H1 (cell line): ENCODE measurements around the gene LRRC17. TPM values are rescaled to one million over a fixed set of nuclear protein-coding genes. Genes with fewer than 3 reads are reported as not detected.

Experiments used
- CTCF ChIA-PET: fragments of 300-600 bp; sonication (Branson Sonifier 250); formaldehyde crosslinking; loops from one replicate; lab custom pipeline; 2021; ENCODE audit not compliant: partially characterized antibody; lab: Charles Lee
- POLR2A ChIA-PET: fragments of 300-600 bp; sonication (Branson Sonifier 250); formaldehyde crosslinking; loops from one replicate; lab custom pipeline; 2021; ENCODE audit warnings: inconsistent platforms; ENCODE audit not compliant: partially characterized antibody; lab: Charles Lee
- DNase-seq, 2 experiments: peaks; one replicate each; pipeline versions ENCODE4 v3.0.0 to v3.0.0-alpha.2; 2010 to 2022; ENCODE audit warnings: low spot score in 2 of 2, low read depth in 1 of 2, mixed read lengths in 1 of 2
- FAIRE-seq: peaks from 2 replicates; lab custom pipeline; 2011; peaks lifted over from hg19 to GRCh38; lab: Jason Lieb, UNC
- H2AFZ ChIP-seq: 2 replicates; pipeline ENCODE4 v1.8.1; 2012; ENCODE audit warnings: low read length, inconsistent platforms
- H2AK5ac ChIP-seq: 2 replicates; pipeline ENCODE4 v1.6.1; 2013; ENCODE audit warnings: low read depth, low read length
- H2BK120ac ChIP-seq: replicated peaks from 2 replicates; pipeline ENCODE3; 2013; ENCODE audit warnings: low read depth, low read length, inconsistent platforms
- H2BK12ac ChIP-seq: 2 replicates; pipeline ENCODE4 v1.6.1; 2013; ENCODE audit warnings: low read depth, low read length
- H2BK15ac ChIP-seq: 2 replicates; pipeline ENCODE4 v1.6.1; 2013; ENCODE audit warnings: low read length
- H2BK20ac ChIP-seq: 2 replicates; pipeline ENCODE4 v1.6.1; 2013; ENCODE audit warnings: low read length
- H2BK5ac ChIP-seq: 2 replicates; pipeline ENCODE4 v1.6.1; 2013; ENCODE audit warnings: low read depth, low read length
- H3K14ac ChIP-seq: 2 replicates; pipeline ENCODE4 v1.6.1; 2013; ENCODE audit warnings: inconsistent platforms; ENCODE audit not compliant: insufficient read length
- H3K18ac ChIP-seq: 2 replicates; pipeline ENCODE4 v1.6.1; 2013; ENCODE audit warnings: low read length; ENCODE audit errors: extremely low read depth
- H3K23ac ChIP-seq: 2 replicates; pipeline ENCODE4 v1.6.1; 2013; ENCODE audit warnings: inconsistent platforms; ENCODE audit not compliant: insufficient read length
- H3K23me2 ChIP-seq: 2 replicates; pipeline ENCODE4 v1.6.1; 2013; ENCODE audit warnings: low read depth, low read length
- H3K27ac ChIP-seq: 2 replicates; pipeline ENCODE4 v1.6.1; 2011; ENCODE audit warnings: low read depth, low read length, inconsistent platforms
- H3K27me3 ChIP-seq, 4 experiments: replicated peaks in 1 of 4; 1 replicate in 1 of 4; 2 replicates in 3 of 4; pipeline versions ENCODE4 v1.6.1 to v1.8.1; 2011 to 2013; ENCODE audit warnings: low read length in 3 of 4, mild to moderate bottlenecking in 3 of 4, inconsistent platforms in 2 of 4, mixed read lengths in 2 of 4, moderate library complexity in 1 of 4; ENCODE audit not compliant: control insufficient read depth in 3 of 4, insufficient read depth in 3 of 4; ENCODE audit errors: extremely low read depth in 1 of 4
- H3K36me3 ChIP-seq, 4 experiments: 2 replicates each; pipeline versions ENCODE4 v1.6.1 to v1.8.1; 2011 to 2013; ENCODE audit warnings: mild to moderate bottlenecking in 4 of 4, low read length in 3 of 4, moderate library complexity in 2 of 4, control low read depth in 1 of 4, inconsistent platforms in 1 of 4; ENCODE audit not compliant: insufficient read depth in 4 of 4, control insufficient read depth in 2 of 4
- H3K4ac ChIP-seq: replicated peaks from 2 replicates; pipeline ENCODE3; 2013; ENCODE audit warnings: low read length, low read depth, mixed read lengths, inconsistent platforms; ENCODE audit not compliant: insufficient read length
- H3K4me1 ChIP-seq, 4 experiments: replicated peaks in 1 of 4; 1 replicate in 1 of 4; 2 replicates in 3 of 4; pipeline versions ENCODE4 v1.6.1 to v1.8.1; 2011 to 2013; ENCODE audit warnings: low read length in 3 of 4, inconsistent platforms in 2 of 4, mixed read lengths in 1 of 4; ENCODE audit not compliant: insufficient read depth in 4 of 4, control insufficient read depth in 3 of 4
- H3K4me2 ChIP-seq, 2 experiments: 2 replicates each; pipeline versions ENCODE4 v1.6.1 to v1.8.1; 2011 to 2013; ENCODE audit warnings: low read depth in 2 of 2, low read length in 2 of 2, control low read depth in 1 of 2, inconsistent platforms in 1 of 2, mild to moderate bottlenecking in 1 of 2; ENCODE audit not compliant: insufficient read depth in 1 of 2
- H3K4me3 ChIP-seq, 4 experiments: fragments of 200-600, 300-600 bp in 1 of 4; sonication (generic), shearing (Covaris generic), sonication (Bioruptor Twin) in 1 of 4; 2 replicates each; pipeline versions ENCODE4 v1.5.1 to v1.8.1; 2011 to 2016; ENCODE audit warnings: low read length in 4 of 4, low read depth in 3 of 4, control low read depth in 2 of 4, inconsistent platforms in 2 of 4, mild to moderate bottlenecking in 2 of 4, mixed read lengths in 1 of 4, moderate library complexity in 1 of 4; ENCODE audit not compliant: insufficient read depth in 2 of 4; ENCODE audit errors: extremely low read depth in 1 of 4
- H3K56ac ChIP-seq: replicated peaks from 2 replicates; pipeline ENCODE3; 2013; ENCODE audit warnings: low read depth, mild to moderate bottlenecking, mixed read lengths, low read length, inconsistent platforms; ENCODE audit not compliant: insufficient read length
- H3K79me1 ChIP-seq: 2 replicates; pipeline ENCODE4 v1.6.1; 2013; ENCODE audit warnings: low read depth, low read length, control low read depth
- H3K79me2 ChIP-seq, 2 experiments: 2 replicates each; pipeline versions ENCODE4 v1.6.1 to v1.8.1; 2012 to 2013; ENCODE audit warnings: low read length in 2 of 2, mild to moderate bottlenecking in 2 of 2, inconsistent platforms in 1 of 2; ENCODE audit not compliant: insufficient read depth in 2 of 2, control insufficient read depth in 1 of 2
- H3K9ac ChIP-seq, 4 experiments: replicated peaks in 1 of 4; 1 replicate in 1 of 4; 2 replicates in 3 of 4; pipeline versions ENCODE4 v1.6.1 to v1.8.1; 2011 to 2013; ENCODE audit warnings: low read depth in 3 of 4, low read length in 3 of 4, control low read depth in 2 of 4, mild to moderate bottlenecking in 2 of 4, moderate library complexity in 2 of 4, inconsistent platforms in 1 of 4; ENCODE audit errors: extremely low read depth in 1 of 4
- H3K9me3 ChIP-seq, 2 experiments: 2 replicates each; pipeline versions ENCODE4 v1.6.1 to v1.8.1; 2012 to 2013; ENCODE audit warnings: mild to moderate bottlenecking in 2 of 2, moderate library complexity in 2 of 2, control low read depth in 1 of 2, inconsistent platforms in 1 of 2, low read depth in 1 of 2, low read length in 1 of 2, mixed read lengths in 1 of 2; ENCODE audit not compliant: insufficient read depth in 2 of 2
- H4K20me1 ChIP-seq, 2 experiments: replicated peaks in 1 of 2; 2 replicates each; pipeline versions ENCODE3 to v1.8.1; 2011 to 2013; ENCODE audit warnings: inconsistent platforms in 2 of 2, low read length in 2 of 2, mild to moderate bottlenecking in 1 of 2; ENCODE audit not compliant: insufficient read depth in 2 of 2, control insufficient read depth in 1 of 2
- H4K5ac ChIP-seq: 2 replicates; pipeline ENCODE4 v1.6.1; 2013; ENCODE audit warnings: low read length, low read depth, mixed read lengths, inconsistent platforms; ENCODE audit not compliant: insufficient read length
- H4K8ac ChIP-seq: 2 replicates; pipeline ENCODE4 v1.8.0; 2013; ENCODE audit warnings: mild to moderate bottlenecking, moderate library complexity, low read length, inconsistent platforms; ENCODE audit not compliant: insufficient read depth; ENCODE audit errors: extremely low read depth
- H4K91ac ChIP-seq: replicated peaks from 2 replicates; pipeline ENCODE3; 2013; ENCODE audit warnings: low read length, mixed read lengths, inconsistent platforms; ENCODE audit not compliant: insufficient read length
- BRCA1 ChIP-seq: IDR thresholded peaks from 2 replicates; pipeline ENCODE4 v1.6.1; 2012; ENCODE audit warnings: low read depth, low read length, improper control_type of control experiment
- GABPA ChIP-seq: IDR thresholded peaks from 2 replicates; pipeline ENCODE4 v1.6.1; 2011; ENCODE audit warnings: mild to moderate bottlenecking, low read length, moderate library complexity, borderline replicate concordance; ENCODE audit not compliant: insufficient read depth
- HDAC2 ChIP-seq, 2 experiments: fragments of 300-600 bp in 1 of 2; sonication (generic) in 1 of 2; IDR thresholded peaks; 2 replicates each; pipeline ENCODE4 v1.6.1; 2011 to 2012; ENCODE audit warnings: low read depth in 2 of 2, low read length in 2 of 2, mild to moderate bottlenecking in 2 of 2, moderate library complexity in 2 of 2, borderline replicate concordance in 1 of 2, inconsistent platforms in 1 of 2
- JUN ChIP-seq: IDR thresholded peaks from 2 replicates; pipeline ENCODE4 v1.6.1; 2011; ENCODE audit warnings: low read depth, mild to moderate bottlenecking, improper control_type of control experiment, low read length
- RBBP5 ChIP-seq: IDR thresholded peaks from 2 replicates; pipeline ENCODE4 v1.7.1; 2012; ENCODE audit warnings: low read depth, mild to moderate bottlenecking, inconsistent platforms, low read length, moderate library complexity, borderline replicate concordance
- TAF1 ChIP-seq: IDR thresholded peaks from 2 replicates; pipeline ENCODE4 v1.6.1; 2011; ENCODE audit warnings: mild to moderate bottlenecking, low read depth, low read length
- USF2 ChIP-seq: IDR thresholded peaks from 2 replicates; pipeline ENCODE4 v1.6.1; 2011; ENCODE audit warnings: low read length, improper control_type of control experiment
- WGBS, 2 experiments: shearing (Covaris generic) in 1 of 2; methylation state at CpG; one replicate each; pipeline versions ENCODE4 v1.1.6 to v1.1.7; 2013 to 2015; ENCODE audit warnings: low lambda C conversion rate in 2 of 2, mixed read lengths in 2 of 2, inconsistent platforms in 1 of 2, low coverage in 1 of 2, missing lambda C conversion rate in 1 of 2; ENCODE audit not compliant: insufficient replicate concordance in 2 of 2, insufficient coverage in 1 of 2, insufficient read length in 1 of 2; ENCODE audit errors: extremely low coverage in 1 of 2, missing lambda C conversion rate in 1 of 2; 5-methylcytosine and 5-hydroxymethylcytosine counted together
- polyA plus RNA-seq, 7 experiments: library from polyadenylated mRNA; depleted of rRNA in 3 of 7; stranded (reverse) in 5 of 7; unstranded in 2 of 7; fragments of >200 nt in 5 of 7; fragments of 200-250 nt in 2 of 7; gene quantifications; 1 replicate in 5 of 7; 2 replicates in 1 of 7; 4 replicates in 1 of 7; pipeline versions ENCODE4 v1.2.1 to v1.2.3, GENCODE V29; 2011 to 2013; ENCODE audit warnings: missing spikeins in 2 of 7, mixed read lengths in 2 of 7
- total RNA-seq: library from RNA; stranded (reverse); fragmentation: NEBNext Ultra II Directional; extraction: Animal tissue kit (Norgen Biotek cat#: 25700); gene quantifications from 2 replicates; pipeline ENCODE4 v1.2.1, GENCODE V29; 2021

Gene LRRC17
- total and polyA plus RNA-seq, 2 of the 8 experiments (the other 6 are each of a cell fraction or from before 2014, with no cell fraction given), result 3.0 TPM

- TF ChIP-seq GABPA (no peak), USF2 (no peak), RBBP5 (no peak), HDAC2 (IDR thresholded peaks at IDR 0.05; ENCODE audit: borderline replicate concordance in 1 of 2, low read depth in 2 of 2, low read length in 2 of 2) (no peak), TAF1 (no peak), JUN (no peak), BRCA1 (no peak)
- DNase-seq (no peak), FAIRE-seq (no peak)
- Histone ChIP-seq H3K56ac (no peak overlapping the region), H3K23me2 (no peaks in the 10 kb centered on the region), H3K4me1 (no peaks in the 10 kb centered on the region), H3K4me3 (no peak overlapping the region), H2BK120ac (no peak overlapping the region), H3K79me1 (no peaks in the 10 kb centered on the region), H3K4ac (no peak overlapping the region), H3K23ac (no peak overlapping the region), H3K36me3 (no peaks in the 10 kb centered on the region), H3K79me2 (no peaks in the 10 kb centered on the region), H3K14ac (no peak overlapping the region), H2BK12ac (no peak overlapping the region), H2BK20ac (no peak overlapping the region), H3K27ac (no peak overlapping the region), H3K18ac (no peak overlapping the region), H3K27me3 (no peaks in the 10 kb centered on the region; a peak in 1 of 7 replicates), H4K5ac (no peak overlapping the region), H2AFZ (no peak overlapping the region), H2AK5ac (no peak overlapping the region), H3K4me2 (no peak overlapping the region), H3K9me3 (no peaks in the 10 kb centered on the region), H2BK5ac (no peak overlapping the region), H4K20me1 (no peaks in the 10 kb centered on the region), H3K9ac (no peak overlapping the region), H2BK15ac (no peak overlapping the region), H4K91ac (no peak overlapping the region), H4K8ac (no peak overlapping the region)
- ChIA-PET CTCF (interaction anchor here (0.6 kb wide), 1 partner anchor 504 kb away, joined by 4 read pairs; no protein-coding TSS in a partner anchor), POLR2A (no interaction called here)
- 94% methylated on average over 1 of the region's 1 CpG; no CpG with 5 or more reads in 1 of the 2 experiments for WGBS, 2 experiments
Measured at GRCh38 chr7:102892631-102893278, 20.0 kb upstream of the LRRC17 start.
